ENCODE measurements around the gene WSB1. TPM values are rescaled to one million over a fixed set of nuclear protein-coding genes. Genes with fewer than 3 reads are reported as not detected.

The WSB1 gene
- total and polyA plus RNA-seq, 9 of the 15 experiments (the other 6 are each of a cell fraction or from before 2014, with no cell fraction given): 22.8 to 229 (median 81.1) TPM

DNA sequence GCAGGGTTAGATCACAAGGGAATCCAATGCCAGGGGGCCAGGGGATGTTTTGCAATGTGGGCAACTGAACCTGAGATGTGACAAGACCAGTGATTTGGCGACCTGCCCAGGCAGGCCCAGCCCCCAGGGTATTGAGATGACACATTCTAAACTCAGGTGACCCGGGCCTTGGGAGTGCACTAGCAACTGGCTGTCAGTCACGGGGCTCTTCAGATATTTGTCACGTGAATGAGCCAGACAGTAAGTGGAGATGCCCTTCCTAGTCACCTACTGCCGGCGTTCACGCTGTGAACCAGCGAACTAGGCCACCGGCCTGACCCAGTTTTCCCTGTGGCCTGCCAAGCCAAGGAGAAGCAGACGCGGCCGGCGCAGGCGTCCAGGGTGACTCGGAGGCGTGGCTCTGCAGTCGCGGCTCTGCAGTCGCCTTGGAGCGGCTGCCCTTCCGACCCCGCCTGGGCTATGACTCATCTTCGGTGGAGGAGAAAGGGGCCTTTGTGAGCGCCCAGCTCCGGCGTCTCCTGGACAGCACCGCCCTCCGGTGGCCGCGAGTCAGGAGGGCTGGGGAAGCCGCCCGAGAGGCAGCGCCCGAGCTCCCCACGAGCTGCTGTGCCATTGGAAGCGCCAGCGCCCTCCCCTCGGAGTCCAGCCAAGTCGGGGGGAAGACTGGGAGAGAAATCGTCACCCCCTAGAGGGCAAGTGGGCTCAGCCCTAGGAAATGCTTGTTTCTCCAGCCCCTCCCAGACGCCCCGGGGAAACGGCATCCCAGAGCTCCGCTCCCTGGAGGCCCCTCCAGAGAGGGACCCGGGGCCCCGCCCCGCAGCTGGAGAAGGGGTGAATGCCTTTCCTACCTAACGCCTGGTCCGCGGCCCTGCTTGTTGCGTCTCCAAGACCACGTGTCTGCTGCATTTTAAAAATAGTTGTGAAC lies 38.8 kb downstream of the WSB1 start (continued):
- TF ChIP-seq, protein P1, sequence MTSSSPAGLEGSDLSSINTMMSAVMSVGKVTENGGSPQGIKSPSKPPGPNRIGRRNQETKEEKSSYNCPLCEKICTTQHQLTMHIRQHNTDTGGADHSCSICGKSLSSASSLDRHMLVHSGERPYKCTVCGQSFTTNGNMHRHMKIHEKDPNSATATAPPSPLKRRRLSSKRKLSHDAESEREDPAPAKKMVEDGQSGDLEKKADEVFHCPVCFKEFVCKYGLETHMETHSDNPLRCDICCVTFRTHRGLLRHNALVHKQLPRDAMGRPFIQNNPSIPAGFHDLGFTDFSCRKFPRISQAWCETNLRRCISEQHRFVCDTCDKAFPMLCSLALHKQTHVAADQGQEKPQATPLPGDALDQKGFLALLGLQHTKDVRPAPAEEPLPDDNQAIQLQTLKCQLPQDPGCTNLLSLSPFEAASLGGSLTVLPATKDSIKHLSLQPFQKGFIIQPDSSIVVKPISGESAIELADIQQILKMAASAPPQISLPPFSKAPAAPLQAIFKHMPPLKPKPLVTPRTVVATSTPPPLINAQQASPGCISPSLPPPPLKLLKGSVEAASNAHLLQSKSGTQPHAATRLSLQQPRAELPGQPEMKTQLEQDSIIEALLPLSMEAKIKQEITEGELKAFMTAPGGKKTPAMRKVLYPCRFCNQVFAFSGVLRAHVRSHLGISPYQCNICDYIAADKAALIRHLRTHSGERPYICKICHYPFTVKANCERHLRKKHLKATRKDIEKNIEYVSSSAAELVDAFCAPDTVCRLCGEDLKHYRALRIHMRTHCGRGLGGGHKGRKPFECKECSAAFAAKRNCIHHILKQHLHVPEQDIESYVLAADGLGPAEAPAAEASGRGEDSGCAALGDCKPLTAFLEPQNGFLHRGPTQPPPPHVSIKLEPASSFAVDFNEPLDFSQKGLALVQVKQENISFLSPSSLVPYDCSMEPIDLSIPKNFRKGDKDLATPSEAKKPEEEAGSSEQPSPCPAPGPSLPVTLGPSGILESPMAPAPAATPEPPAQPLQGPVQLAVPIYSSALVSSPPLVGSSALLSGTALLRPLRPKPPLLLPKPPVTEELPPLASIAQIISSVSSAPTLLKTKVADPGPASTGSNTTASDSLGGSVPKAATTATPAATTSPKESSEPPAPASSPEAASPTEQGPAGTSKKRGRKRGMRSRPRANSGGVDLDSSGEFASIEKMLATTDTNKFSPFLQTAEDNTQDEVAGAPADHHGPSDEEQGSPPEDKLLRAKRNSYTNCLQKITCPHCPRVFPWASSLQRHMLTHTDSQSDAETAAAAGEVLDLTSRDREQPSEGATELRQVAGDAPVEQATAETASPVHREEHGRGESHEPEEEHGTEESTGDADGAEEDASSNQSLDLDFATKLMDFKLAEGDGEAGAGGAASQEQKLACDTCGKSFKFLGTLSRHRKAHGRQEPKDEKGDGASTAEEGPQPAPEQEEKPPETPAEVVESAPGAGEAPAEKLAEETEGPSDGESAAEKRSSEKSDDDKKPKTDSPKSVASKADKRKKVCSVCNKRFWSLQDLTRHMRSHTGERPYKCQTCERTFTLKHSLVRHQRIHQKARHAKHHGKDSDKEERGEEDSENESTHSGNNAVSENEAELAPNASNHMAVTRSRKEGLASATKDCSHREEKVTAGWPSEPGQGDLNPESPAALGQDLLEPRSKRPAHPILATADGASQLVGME (CRISPR knock-in tag; IDR thresholded peaks at IDR 0.05): peak; percentile 70; the same call in 1 of the 2 replicates
- TF ChIP-seq RCOR1 (IDR thresholded peaks at IDR 0.05; ENCODE audit: borderline replicate concordance in 1 of 2, low read depth in 2 of 2, low read length in 2 of 2) (peak in 1 of 2 experiments; percentile 58; a peak in 2 of 4 replicates), RBBP5 (IDR thresholded peaks at IDR 0.05; ENCODE audit: borderline replicate concordance, insufficient read depth, low read length, poor library complexity, severe bottlenecking) (peak; percentile 64), EP300 (IDR thresholded peaks at IDR 0.05; ENCODE audit: low read length) (peak; percentile 28; the same call in 1 of the 2 replicates), CC2D1A (IDR thresholded peaks at IDR 0.05) (peak; percentile 76), GMEB1 (CRISPR knock-in tag; IDR thresholded peaks at IDR 0.05) (no peak; the same call in 1 of the 2 replicates), NFATC3 (IDR thresholded peaks at IDR 0.05) (no peak), NELFE (IDR thresholded peaks at IDR 0.05; ENCODE audit: insufficient read depth, insufficient read length) (no peak), SNAPC5 (CRISPR knock-in tag; IDR thresholded peaks at IDR 0.05) (no peak), BRF2 (IDR thresholded peaks at IDR 0.05; ENCODE audit: borderline replicate concordance, insufficient read depth, insufficient read length) (no peak), ZNF143 (CRISPR knock-in tag; IDR thresholded peaks at IDR 0.05) (no peak), FOXK2 (conservative IDR thresholded peaks at IDR 0.05 in 1 of 2, IDR thresholded peaks at IDR 0.05 in 1 of 2; ENCODE audit: low read depth in 2 of 2) (peak; percentile 93 to 96)
